Activated CD4-positive, alpha-beta T cell treated with anti-CD3 and anti-CD28 coated beads for 24 hours (primary cell): ENCODE measurements around the gene NUP153.

ENCODE experiments used
- DNase-seq, 2 donors: peaks; one replicate each; pipeline ENCODE4 v3.0.0-alpha.2; 2020; ENCODE audit warnings: low read depth in 2 of 2

Gene NUP153

DNA sequence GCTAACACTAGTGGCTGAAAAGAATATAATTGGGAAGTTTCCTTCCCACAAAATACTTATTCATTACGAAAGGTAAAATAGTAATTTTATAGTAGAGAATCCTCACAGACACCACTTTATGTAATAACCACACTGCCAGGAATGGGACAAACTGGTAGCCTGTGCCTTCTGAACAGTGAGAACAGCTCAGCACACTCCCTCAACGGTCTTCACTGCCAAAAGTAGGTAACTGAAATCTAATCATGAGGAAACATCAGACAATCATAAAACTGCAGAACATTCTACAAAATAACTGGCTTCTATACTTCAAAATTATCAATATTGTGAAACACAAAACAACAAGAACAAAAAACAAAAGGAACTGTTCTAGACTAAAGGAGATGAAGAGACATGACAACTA is 44.1 kb downstream of the NUP153 start:
- no peak for DNase-seq

- no peak for DNase-seq
These were observed 50.1 kb downstream of the NUP153 start for GRCh38 chr6:17656644-17657043.

- DNase-seq: no peak
These were observed 50.6 kb downstream of the NUP153 start for GRCh38 chr6:17656092-17656491.

GRCh38 chr6:17653198-17653882 is 53.4 kb downstream of the NUP153 start:
- DNase-seq: no peak

GRCh38 chr6:17650656-17651309 is 55.9 kb downstream of the NUP153 start:
- no peak for DNase-seq

DNA sequence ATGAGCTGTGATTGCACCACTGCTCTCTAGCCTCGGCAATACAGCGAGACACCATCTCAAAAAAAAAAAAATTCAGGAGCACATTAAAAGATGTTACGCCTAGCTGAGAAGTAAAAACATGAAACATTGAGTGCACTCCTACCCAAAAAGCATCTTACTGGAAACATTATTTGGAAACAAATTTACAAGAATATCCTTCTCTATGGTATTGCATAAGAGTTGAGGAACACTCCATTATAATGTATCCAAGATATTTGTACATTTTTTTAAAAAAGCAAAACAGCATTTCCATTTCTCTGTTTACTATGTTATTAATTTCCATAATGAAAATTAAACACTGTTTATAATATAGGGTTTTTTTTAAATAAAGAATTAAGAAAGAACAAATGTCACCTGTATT is 58.0 kb downstream of the NUP153 start:
- DNase-seq: no peak

DNA sequence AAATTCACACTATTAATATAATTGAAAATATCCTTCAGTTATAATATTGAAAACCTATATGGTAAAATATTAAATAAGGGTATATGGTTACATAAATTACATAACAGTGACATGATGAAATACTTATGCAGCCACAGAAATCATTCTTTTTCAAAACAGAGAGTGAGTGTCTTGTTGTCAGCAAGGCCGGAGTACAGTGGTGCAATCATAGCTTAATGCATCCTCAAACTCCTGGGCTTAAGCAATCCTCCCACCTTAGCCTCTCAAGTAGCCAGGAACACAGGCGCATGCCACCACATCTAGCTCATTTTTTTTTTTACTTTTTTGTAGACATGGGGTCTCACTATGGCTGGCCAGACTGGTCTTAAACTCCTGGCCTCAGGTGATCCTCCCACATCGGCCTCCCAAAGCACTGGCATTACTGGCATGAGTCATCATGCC is 66.2 kb downstream of the NUP153 start:
- DNase-seq: no peak

GRCh38 chr6:17638212-17638715 is 68.5 kb downstream of the NUP153 start:
- DNase-seq: no peak

GRCh38 chr6:17635568-17635967 is 71.2 kb downstream of the NUP153 start:
- DNase-seq: no peak

GRCh38 chr6:17633465-17634188 is 73.1 kb downstream of the NUP153 start:
- no peak for DNase-seq

DNA sequence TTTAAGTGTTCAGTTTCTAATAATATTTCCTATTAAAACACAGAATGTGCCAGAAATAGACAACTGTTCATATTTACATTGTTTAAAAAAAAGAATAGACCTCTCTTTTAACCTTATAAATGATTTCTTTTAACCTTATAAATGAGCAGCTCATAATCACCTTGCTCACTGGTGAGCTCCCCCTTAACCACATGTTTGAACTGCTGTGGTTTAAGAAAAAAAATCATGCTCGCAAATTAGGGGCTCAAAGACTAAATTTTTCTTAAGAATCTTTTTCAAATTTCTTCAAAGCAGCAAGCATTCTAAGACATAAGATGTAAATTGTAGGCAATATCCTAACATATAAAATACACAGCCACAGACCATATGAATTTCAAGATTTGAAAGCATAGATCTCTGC is 73.8 kb downstream of the NUP153 start:
- DNase-seq: no peak

DNA sequence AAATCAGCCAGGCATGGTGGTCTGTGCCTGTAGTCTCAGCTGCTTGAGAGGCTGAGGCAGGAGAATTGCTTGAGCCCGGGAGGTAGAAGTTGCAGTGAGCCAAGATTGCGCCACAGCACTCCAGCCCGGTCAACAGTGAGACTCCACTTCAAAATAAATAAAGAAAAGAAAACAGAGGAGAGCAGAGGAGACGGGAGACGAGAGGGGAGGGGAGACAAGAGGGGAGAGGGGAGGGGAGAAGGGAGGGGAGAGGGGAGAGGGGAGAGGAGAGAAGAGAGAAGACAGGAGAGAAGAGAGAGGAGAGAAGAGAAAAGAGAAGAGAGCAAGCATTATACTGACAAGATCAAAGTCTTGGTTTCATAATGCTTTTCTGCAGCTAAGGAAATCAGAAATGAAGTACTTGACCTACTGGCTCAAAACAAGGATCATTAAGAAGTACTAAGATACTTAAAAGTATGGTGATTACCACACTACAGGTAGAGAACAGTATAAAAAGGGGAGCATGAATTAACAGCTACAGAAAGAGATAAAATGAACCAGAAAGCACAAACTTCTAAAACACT is 76.1 kb downstream of the NUP153 start:
- no peak for DNase-seq

GRCh38 chr6:17629824-17630510 is 76.8 kb downstream of the NUP153 start:
- no peak for DNase-seq

GRCh38 chr6:17628873-17629272 is 77.9 kb downstream of the NUP153 start:
- no peak for DNase-seq

DNA sequence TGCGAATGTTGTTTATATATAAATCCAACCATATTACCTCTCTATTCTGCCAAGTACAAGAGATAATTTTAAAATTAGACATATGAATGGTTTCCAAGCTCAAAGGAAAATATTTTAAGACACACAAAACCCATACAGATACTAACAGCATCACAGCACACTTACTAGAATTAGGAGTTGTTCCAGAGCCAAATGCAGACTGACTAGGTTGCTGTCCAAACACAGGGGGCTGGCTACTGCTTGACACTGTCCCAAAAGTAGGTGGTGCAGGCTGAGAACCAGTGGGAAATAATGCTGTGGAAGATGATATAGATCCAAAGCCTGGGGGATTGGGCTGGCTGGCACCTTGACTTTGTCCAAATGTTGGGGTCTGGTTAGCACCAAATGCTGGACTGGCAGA is 82.3 kb downstream of the NUP153 start:
- no peak for DNase-seq

DNA sequence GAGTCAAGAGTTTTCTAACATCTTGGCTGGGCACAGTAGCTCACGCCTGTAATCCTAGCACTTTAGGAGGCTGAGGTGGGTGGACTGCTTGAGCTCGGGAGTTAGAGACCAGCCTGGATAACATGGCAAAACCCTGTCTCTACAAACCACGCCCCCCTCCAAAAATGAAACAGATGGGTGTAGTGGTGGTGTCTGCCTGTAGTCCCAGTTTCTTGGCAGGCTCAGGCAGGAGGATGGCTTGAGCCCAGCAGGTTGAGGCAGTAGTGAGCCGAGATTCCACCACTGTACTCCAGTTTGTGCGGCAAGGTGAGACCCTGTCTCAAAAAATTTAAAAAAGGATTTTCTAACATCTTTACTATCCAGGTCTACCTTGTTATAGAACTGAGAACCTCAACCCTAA is 84.6 kb downstream of the NUP153 start:
- DNase-seq: no peak

DNA sequence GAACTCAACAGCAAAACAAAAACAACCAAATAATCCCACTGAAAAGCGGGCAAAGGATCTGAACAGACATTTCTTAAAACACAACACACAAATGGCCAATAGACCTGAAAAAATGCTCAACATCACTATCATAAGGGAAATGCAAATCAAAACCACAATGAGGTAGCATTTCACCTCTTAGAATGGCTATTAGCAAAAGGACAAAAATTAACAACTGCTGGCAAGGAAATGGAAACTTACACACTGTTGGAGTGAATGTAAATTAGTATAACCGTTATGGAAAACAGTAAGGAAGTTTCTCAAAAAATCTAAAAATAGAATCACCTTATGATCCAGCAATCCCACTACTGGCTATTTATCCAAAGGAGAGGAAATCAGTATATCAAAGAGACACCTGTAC is 85.7 kb downstream of the NUP153 start:
- no peak for DNase-seq

GRCh38 chr6:17615794-17616193 is 90.9 kb downstream of the NUP153 start:
- DNase-seq: no peak

GRCh38 chr6:17612048-17612447 is 94.7 kb downstream of the NUP153 start:
- DNase-seq: no peak

DNA sequence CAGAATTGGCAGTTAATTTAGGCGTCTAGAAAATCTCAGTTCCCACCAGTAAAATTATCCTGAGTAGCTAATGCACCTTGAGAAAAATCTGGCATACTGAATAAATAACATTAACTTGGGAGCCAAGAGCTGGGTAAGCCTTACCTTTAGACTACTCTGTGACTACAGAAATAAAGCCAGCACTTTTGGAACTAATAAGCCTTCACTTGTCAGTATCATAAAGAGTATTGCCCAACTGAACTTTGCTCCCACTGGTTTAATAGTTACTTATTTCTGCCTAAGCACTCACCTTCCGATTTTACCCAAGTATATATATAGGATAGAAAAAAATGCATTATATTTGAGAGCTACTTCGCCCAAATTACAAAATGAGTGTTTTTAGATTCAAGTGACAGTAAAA is 95.9 kb downstream of the NUP153 start:
- no peak for DNase-seq

- no peak for DNase-seq
These were observed 100.1 kb downstream of the NUP153 start for GRCh38 chr6:17606606-17607005.

DNA sequence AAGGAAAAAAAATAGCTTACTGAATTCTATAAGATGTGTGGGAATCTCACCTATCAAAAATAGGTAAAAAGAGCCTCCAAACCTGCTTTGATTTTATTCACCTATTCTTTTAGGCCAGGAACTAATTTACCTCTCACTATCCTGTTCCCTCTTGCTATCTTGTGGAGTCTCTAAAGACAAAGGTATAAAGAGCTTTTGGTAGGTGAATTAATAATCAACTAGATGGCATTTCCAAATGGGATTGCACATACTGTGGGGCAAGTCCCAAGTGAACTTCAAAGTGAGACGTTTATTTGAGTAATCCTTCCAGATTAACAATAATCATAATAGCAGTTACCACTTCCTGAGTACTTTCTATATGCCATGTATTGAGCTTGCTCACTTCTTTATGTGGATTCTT is 103.8 kb downstream of the NUP153 start:
- DNase-seq: no peak
